ENCODE data around the gene CNTNAP2. TPM values are rescaled to one million over a fixed set of nuclear protein-coding genes. Genes with fewer than 3 reads are reported as not detected.

The CNTNAP2 gene
- total and polyA plus RNA-seq, 9 of the 15 experiments (the other 6 are each of a cell fraction or from before 2014, with no cell fraction given), result 0.04 to 0.62 (median 0.09) TPM; not detected in 4

DNA sequence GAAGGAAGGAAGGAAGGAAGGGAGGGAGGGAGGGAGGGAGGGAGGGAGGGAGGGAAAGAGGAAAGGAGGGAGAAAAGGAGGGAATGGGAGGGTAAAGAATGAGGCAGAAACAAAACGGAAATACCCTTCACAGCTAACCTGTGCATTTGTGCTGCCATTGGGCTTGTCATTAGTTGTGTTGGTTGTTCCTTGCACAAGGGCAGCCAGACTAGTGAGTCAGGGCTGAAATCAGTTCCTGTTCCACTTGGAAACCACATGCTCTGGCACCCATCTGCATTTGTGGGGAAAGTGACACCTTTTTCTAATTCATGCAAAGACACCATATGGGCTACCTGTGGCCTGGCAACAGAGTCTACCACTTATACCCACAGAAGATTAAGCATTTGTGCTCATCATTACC lies 1469.9 kb downstream of the CNTNAP2 start (continued):
- TF ChIP-seq BRF1 (IDR thresholded peaks at IDR 0.05; ENCODE audit: borderline replicate concordance, extremely low read depth, insufficient read length) (no peak), PRPF4 (IDR thresholded peaks at IDR 0.05; ENCODE audit: insufficient read depth, low read depth, low read length, poor library complexity, severe bottlenecking) (no peak)

DNA sequence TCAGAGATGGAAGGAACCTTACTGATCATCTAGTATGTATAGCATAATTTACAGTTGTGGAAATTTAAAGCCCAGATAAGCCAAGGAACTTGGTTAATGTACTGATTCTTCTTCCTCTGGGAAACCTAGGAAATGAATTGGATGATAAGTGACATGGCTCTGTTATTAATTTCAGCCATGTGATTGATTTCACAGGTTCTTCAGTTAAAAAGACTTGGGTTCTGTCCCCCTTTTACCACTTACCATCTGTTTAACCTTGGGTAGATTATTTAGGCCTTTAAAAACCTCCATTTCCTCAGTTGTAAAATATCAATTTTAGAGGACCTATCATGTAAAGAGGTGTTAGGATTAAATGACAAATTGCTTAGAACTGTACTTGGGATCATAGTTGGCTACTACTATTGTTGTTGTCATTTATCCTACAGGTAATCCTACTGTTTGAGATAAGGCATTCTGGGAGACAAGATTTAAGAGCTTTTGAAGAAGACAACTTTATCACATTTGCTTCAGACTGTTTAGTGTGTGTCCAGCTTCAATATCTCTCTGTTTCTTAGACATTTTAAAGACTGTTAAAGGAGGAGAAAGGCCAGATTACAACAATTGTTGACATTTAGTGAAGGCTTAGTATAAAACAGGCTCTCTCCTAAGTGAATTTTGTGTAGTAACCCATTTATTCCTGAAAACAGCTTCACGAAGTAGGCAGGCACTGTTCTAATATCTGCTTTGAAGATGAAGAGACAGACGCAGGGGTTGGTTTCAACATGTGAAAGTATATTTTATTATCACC lies 1476.9 kb downstream of the CNTNAP2 start:
- ChIA-PET POLR2A (no interaction called here), CTCF (ENCODE audit: low intra/inter-chr PET ratio) (no interaction called here)
- H3K4me3 ChIP-seq, result no peak overlapping the region
- H3K4me2 ChIP-seq (ENCODE audit: insufficient read depth, low read length), result no peak overlapping the region
- no peak overlapping the region for H2AFZ ChIP-seq (ENCODE audit: low read depth, low read length)
- DNase-seq (ENCODE audit: extremely low read depth in 1 of 4, low spot score in 3 of 4) (no peak), ATAC-seq (no peak), FAIRE-seq (no peak)
- no peak overlapping the region for H3K9ac ChIP-seq (ENCODE audit: insufficient read depth in 1 of 2, low read depth in 2 of 2, low read length in 2 of 2)
- BruUV-seq (replicated peaks), result no TSS peak
- H3K27ac ChIP-seq (ENCODE audit: extremely low read depth, low read depth, low read length), result no peak overlapping the region
- in situ Hi-C loops (cut with MboI), result no loop called here
- H3K27me3 ChIP-seq (ENCODE audit: control insufficient read depth in 2 of 2, insufficient read depth in 2 of 2, low read length in 2 of 2), result no peaks in the 10 kb centered on the region
- H4K20me1 ChIP-seq (replicated peaks; ENCODE audit: control insufficient read depth, insufficient read depth, low read length), result no peaks in the 10 kb centered on the region
- H3K79me2 ChIP-seq (ENCODE audit: control insufficient read depth, insufficient read depth, low read length), result no peaks in the 10 kb centered on the region
- H3K4me1 ChIP-seq (replicated peaks in 1 of 2; ENCODE audit: control insufficient read depth in 2 of 2, insufficient read depth in 2 of 2, low read length in 2 of 2), result no peaks in the 10 kb centered on the region
- WGBS (ENCODE audit: insufficient coverage, low coverage, missing lambda C conversion rate), result 0% methylated on average over 2 of the region's 2 CpGs
- intact Hi-C loops (cut with micrococcal nuclease), result no loop called here
- H3K36me3 ChIP-seq (ENCODE audit: control insufficient read depth, insufficient read depth, low read length), result no peaks in the 10 kb centered on the region
- no peaks in the 10 kb centered on the region for H3K9me1 ChIP-seq (ENCODE audit: control insufficient read depth, insufficient read depth, low read length)
- H3K9me3 ChIP-seq (replicated peaks; ENCODE audit: control insufficient read depth, insufficient read depth, low read depth, low read length), result 0 out of 2 replicates have a peak, but pooled peaks cover 4% of the 10 kb centered on the region
- TF ChIP-seq ZNF316 (IDR thresholded peaks at IDR 0.05) (no peak), SRF (CRISPR knock-in tag; IDR thresholded peaks at IDR 0.05) (no peak), ZC3H4 (CRISPR knock-in tag; IDR thresholded peaks at IDR 0.05; ENCODE audit: borderline replicate concordance) (no peak), KHSRP (IDR thresholded peaks at IDR 0.05) (no peak), MGA (IDR thresholded peaks at IDR 0.05) (no peak), KLF16 (IDR thresholded peaks at IDR 0.05) (no peak), MYBL2 (IDR thresholded peaks at IDR 0.05; ENCODE audit: low read depth) (no peak), MYBL2 (CRISPR knock-in tag; IDR thresholded peaks at IDR 0.05; ENCODE audit: borderline replicate concordance) (no peak)
